Measurements from ENCODE around the gene DCTPP1. TPM values are rescaled to one million over a fixed set of nuclear protein-coding genes. Genes with fewer than 3 reads are reported as not detected.

DCTPP1 gene
- total and polyA plus RNA-seq, 2 of the 13 experiments (the other 11 are each of a cell fraction or from before 2014, with no cell fraction given) = 54.8 to 74.4 TPM

DNA sequence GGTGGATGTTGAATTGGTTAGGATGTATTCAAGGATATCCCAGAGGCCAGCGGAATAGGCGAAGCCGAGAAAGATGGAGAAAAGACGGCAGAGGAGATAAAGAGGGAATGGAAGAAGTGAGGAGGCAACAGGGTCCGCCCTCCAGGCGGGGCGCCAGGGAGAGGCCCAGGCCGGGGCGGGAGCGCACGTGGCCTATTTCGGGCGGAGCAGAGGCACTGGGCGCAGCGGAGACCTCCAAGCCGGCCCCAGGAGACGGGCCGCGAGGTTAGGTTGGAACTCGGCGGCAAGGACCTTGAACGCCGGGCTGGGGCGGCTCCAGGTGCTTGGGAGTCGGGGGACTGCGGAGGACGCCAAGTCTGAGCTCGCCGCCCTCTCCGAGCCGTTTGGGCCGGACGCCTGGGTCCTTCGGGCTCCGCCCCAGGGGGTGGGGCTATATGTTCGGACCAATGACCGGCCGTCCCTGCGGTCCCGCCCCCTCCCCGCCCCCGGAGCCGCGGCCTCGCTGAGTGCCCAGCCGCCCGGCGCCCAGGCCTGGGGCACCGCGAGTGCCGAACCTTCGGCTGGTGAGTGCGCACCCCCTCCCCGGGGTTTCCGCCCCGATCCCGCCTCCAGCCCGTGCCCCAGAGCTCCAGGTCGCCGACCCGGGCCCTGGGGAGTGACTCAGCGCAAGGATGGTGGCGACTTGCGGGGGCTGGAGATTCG lies 22.6 kb downstream of the DCTPP1 start, which contains the start of gene ZNF771 (continued):
- TF ChIP-seq, protein P1, sequence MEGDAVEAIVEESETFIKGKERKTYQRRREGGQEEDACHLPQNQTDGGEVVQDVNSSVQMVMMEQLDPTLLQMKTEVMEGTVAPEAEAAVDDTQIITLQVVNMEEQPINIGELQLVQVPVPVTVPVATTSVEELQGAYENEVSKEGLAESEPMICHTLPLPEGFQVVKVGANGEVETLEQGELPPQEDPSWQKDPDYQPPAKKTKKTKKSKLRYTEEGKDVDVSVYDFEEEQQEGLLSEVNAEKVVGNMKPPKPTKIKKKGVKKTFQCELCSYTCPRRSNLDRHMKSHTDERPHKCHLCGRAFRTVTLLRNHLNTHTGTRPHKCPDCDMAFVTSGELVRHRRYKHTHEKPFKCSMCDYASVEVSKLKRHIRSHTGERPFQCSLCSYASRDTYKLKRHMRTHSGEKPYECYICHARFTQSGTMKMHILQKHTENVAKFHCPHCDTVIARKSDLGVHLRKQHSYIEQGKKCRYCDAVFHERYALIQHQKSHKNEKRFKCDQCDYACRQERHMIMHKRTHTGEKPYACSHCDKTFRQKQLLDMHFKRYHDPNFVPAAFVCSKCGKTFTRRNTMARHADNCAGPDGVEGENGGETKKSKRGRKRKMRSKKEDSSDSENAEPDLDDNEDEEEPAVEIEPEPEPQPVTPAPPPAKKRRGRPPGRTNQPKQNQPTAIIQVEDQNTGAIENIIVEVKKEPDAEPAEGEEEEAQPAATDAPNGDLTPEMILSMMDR (CRISPR knock-in tag; IDR thresholded peaks at IDR 0.05) = peak; percentile 54
- TF ChIP-seq ZNF234 (CRISPR knock-in tag; conservative IDR thresholded peaks at IDR 0.05) (0 out of 2 replicates have a peak, but pooled peaks have one; percentile 78), PHF8 (CRISPR knock-in tag; IDR thresholded peaks at IDR 0.05) (peak; percentile 96), BHLHE40 (IDR thresholded peaks at IDR 0.05; ENCODE audit: low read length) (peak; percentile 62), NFKB2 (CRISPR knock-in tag; IDR thresholded peaks at IDR 0.05; ENCODE audit: borderline replicate concordance) (peak; percentile 91; the same call in 1 of the 2 replicates), ZNF768 (CRISPR knock-in tag; IDR thresholded peaks at IDR 0.05) (peak; percentile 77; the same call in 1 of the 2 replicates), NFATC3 (CRISPR knock-in tag; IDR thresholded peaks at IDR 0.05) (peak; percentile 50; the same call in 1 of the 2 replicates), KLF16 (CRISPR knock-in tag; IDR thresholded peaks at IDR 0.05) (peak in 1 of 2 experiments; percentile 95; a peak in 2 of 4 replicates), POGZ (CRISPR knock-in tag; IDR thresholded peaks at IDR 0.05) (peak; percentile 81), ZNF672 (CRISPR knock-in tag; IDR thresholded peaks at IDR 0.05) (0 out of 2 replicates have a peak, but pooled peaks have one; percentile 38), AKAP8 (CRISPR knock-in tag; IDR thresholded peaks at IDR 0.05) (0 out of 2 replicates have a peak, but pooled peaks have one; percentile 29), ZNF776 (CRISPR knock-in tag; IDR thresholded peaks at IDR 0.05) (peak; percentile 87; the same call in 1 of the 2 replicates), HDAC6 (IDR thresholded peaks at IDR 0.05; ENCODE audit: low read depth, low read length) (no peak), ZNF383 (CRISPR knock-in tag; IDR thresholded peaks at IDR 0.05; ENCODE audit: borderline replicate concordance) (peak; percentile 67; the same call in 1 of the 2 replicates), ZNF235 (CRISPR knock-in tag; IDR thresholded peaks at IDR 0.05; ENCODE audit: borderline replicate concordance) (0 out of 2 replicates have a peak, but pooled peaks have one; percentile 19), NFE2L1 (CRISPR knock-in tag; IDR thresholded peaks at IDR 0.05; ENCODE audit: borderline replicate concordance) (peak; percentile 60; the same call in 1 of the 2 replicates), ZNF589 (CRISPR knock-in tag; conservative IDR thresholded peaks at IDR 0.05) (0 out of 2 replicates have a peak, but pooled peaks have one; percentile 23), ZNF564 (CRISPR knock-in tag; IDR thresholded peaks at IDR 0.05) (peak; percentile 87; the same call in 1 of the 2 replicates), PPARG (CRISPR knock-in tag; conservative IDR thresholded peaks at IDR 0.05) (0 out of 2 replicates have a peak, but pooled peaks have one; percentile 43), SAP130 (CRISPR knock-in tag; IDR thresholded peaks at IDR 0.05; ENCODE audit: low read depth) (peak; percentile 99), SRSF4 (IDR thresholded peaks at IDR 0.05; ENCODE audit: low read depth, low read length, poor library complexity, severe bottlenecking) (no peak), ARHGAP35 (CRISPR knock-in tag; IDR thresholded peaks at IDR 0.05; ENCODE audit: borderline replicate concordance) (peak; percentile 37; the same call in 1 of the 2 replicates), SP5 (CRISPR knock-in tag; IDR thresholded peaks at IDR 0.05; ENCODE audit: borderline replicate concordance, low read depth) (peak; percentile 80; the same call in 1 of the 2 replicates)
- TF ChIP-seq, protein P2, sequence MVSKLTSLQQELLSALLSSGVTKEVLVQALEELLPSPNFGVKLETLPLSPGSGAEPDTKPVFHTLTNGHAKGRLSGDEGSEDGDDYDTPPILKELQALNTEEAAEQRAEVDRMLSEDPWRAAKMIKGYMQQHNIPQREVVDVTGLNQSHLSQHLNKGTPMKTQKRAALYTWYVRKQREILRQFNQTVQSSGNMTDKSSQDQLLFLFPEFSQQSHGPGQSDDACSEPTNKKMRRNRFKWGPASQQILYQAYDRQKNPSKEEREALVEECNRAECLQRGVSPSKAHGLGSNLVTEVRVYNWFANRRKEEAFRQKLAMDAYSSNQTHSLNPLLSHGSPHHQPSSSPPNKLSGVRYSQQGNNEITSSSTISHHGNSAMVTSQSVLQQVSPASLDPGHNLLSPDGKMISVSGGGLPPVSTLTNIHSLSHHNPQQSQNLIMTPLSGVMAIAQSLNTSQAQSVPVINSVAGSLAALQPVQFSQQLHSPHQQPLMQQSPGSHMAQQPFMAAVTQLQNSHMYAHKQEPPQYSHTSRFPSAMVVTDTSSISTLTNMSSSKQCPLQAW (CRISPR knock-in tag; IDR thresholded peaks at IDR 0.05) = 0 out of 2 replicates have a peak, but pooled peaks have one; percentile 35
- TF ChIP-seq, protein P3, sequence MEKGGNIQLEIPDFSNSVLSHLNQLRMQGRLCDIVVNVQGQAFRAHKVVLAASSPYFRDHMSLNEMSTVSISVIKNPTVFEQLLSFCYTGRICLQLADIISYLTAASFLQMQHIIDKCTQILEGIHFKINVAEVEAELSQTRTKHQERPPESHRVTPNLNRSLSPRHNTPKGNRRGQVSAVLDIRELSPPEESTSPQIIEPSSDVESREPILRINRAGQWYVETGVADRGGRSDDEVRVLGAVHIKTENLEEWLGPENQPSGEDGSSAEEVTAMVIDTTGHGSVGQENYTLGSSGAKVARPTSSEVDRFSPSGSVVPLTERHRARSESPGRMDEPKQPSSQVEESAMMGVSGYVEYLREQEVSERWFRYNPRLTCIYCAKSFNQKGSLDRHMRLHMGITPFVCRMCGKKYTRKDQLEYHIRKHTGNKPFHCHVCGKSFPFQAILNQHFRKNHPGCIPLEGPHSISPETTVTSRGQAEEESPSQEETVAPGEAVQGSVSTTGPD (CRISPR knock-in tag; IDR thresholded peaks at IDR 0.05) = 0 out of 2 replicates have a peak, but pooled peaks have one; percentile 19

All from HepG2 (cell line).